GM12878 (cell line): ENCODE measurements around the gene LHX6. TPM values are rescaled to one million over a fixed set of nuclear protein-coding genes. Genes with fewer than 3 reads are reported as not detected.

Experiments
- ATAC-seq: fragments of 200-7000 bp; cut with Tn5 transposase; 3 replicates; pipeline ENCODE4 v1.9.1; 2020; ENCODE audit warnings: mild to moderate bottlenecking, moderate library complexity
- BruUV-seq: library from RNA; stranded (reverse); fragments of 400-500 nt; replicated peaks from 2 replicates; lab custom pipeline; 2021; lab: Mats Ljungman, UMichigan
- CTCF ChIA-PET: fragments of 300-600 bp; sonication (Branson Sonifier 250); formaldehyde crosslinking; extraction: SDS; loops from one replicate; lab custom pipeline; 2021; ENCODE audit warnings: inconsistent platforms; lab: Yijun Ruan, JAX
- POLR2A ChIA-PET: fragments of 350-600 bp; formaldehyde crosslinking; extraction: SDS; loops from one replicate; lab custom pipeline; 2021; ENCODE audit warnings: inconsistent platforms; lab: Charles Lee
- RAD21 ChIA-PET: fragments of 300-600 bp; sonication (Branson Sonifier 250); formaldehyde crosslinking; loops from one replicate; lab custom pipeline; 2023; ENCODE audit warnings: antibody characterized with exemption; ENCODE audit not compliant: unreplicated experiment; lab: Charles Lee
- SMC1A ChIA-PET: fragments of 300-600 bp; sonication (Branson Sonifier 250); formaldehyde crosslinking; loops from one replicate; lab custom pipeline; 2023; ENCODE audit not compliant: unreplicated experiment, uncharacterized antibody; lab: Charles Lee
- DNase-seq: peaks from one replicate; pipeline ENCODE4 v3.0.0-alpha.2; 2011; ENCODE audit warnings: low read depth, low spot score
- FAIRE-seq: peaks from 3 replicates; lab custom pipeline; 2011; peaks lifted over from hg19 to GRCh38; lab: Jason Lieb, UNC
- H2AFZ ChIP-seq: 2 replicates; pipeline ENCODE4 v1.6.0; 2011; ENCODE audit warnings: low read depth, low read length, control low read depth; ENCODE audit not compliant: control insufficient read depth
- H3K27ac ChIP-seq: 2 replicates; pipeline ENCODE4 v1.5.1; 2011; ENCODE audit warnings: control low read depth; ENCODE audit not compliant: control insufficient read depth, insufficient read depth
- H3K27me3 ChIP-seq, 2 experiments: replicated peaks in 1 of 2; 2 replicates each; pipeline versions ENCODE4 v1.6.0 to v1.6.1; 2011; ENCODE audit warnings: low read length in 1 of 2; ENCODE audit not compliant: control insufficient read depth in 2 of 2, insufficient read depth in 2 of 2
- H3K36me3 ChIP-seq, 2 experiments: 2 replicates each; pipeline ENCODE4 v1.5.1; 2011; ENCODE audit warnings: low read length in 1 of 2; ENCODE audit not compliant: control insufficient read depth in 2 of 2, insufficient read depth in 2 of 2
- H3K4me1 ChIP-seq: 2 replicates; pipeline ENCODE4 v1.6.1; 2011; ENCODE audit warnings: mild to moderate bottlenecking, low read length, moderate library complexity, mixed read lengths; ENCODE audit not compliant: control insufficient read depth, insufficient read depth
- H3K4me2 ChIP-seq: 2 replicates; pipeline ENCODE4 v1.6.0; 2011; ENCODE audit warnings: control low read depth; ENCODE audit not compliant: control insufficient read depth, insufficient read depth
- H3K4me3 ChIP-seq: fragments of 200-600 bp; sonication (generic); 2 replicates; pipeline ENCODE4 v1.5.1; 2016
- H3K79me2 ChIP-seq: 2 replicates; pipeline ENCODE4 v1.6.0; 2011; ENCODE audit warnings: low read length; ENCODE audit not compliant: control insufficient read depth, insufficient read depth
- H3K9ac ChIP-seq: 2 replicates; pipeline ENCODE4 v1.8.0; 2011; ENCODE audit warnings: low read length, control low read depth, mixed read lengths; ENCODE audit not compliant: control insufficient read depth, insufficient read depth
- H3K9me3 ChIP-seq: replicated peaks from 3 replicates; pipeline ENCODE4 v1.5.1; 2011; ENCODE audit warnings: mild to moderate bottlenecking, low read length; ENCODE audit not compliant: control insufficient read depth, insufficient read depth
- H4K20me1 ChIP-seq: 2 replicates; pipeline ENCODE4 v1.6.0; 2011; ENCODE audit not compliant: control insufficient read depth, insufficient read depth
- JUNB ChIP-seq: IDR thresholded peaks from 2 replicates; pipeline ENCODE4 v1.6.1; 2016; ENCODE audit warnings: antibody characterized with exemption, mild to moderate bottlenecking
- LARP7 ChIP-seq: fragments of 450-650 bp; IDR thresholded peaks from 2 replicates; pipeline ENCODE4 v1.6.1; 2017; ENCODE audit warnings: mild to moderate bottlenecking
- MEF2B ChIP-seq: fragments of 450-650 bp; IDR thresholded peaks from 2 replicates; pipeline ENCODE4 v1.6.1; 2018; ENCODE audit warnings: mild to moderate bottlenecking, moderate library complexity; ENCODE audit not compliant: partially characterized antibody, poor library complexity, severe bottlenecking
- NFYA ChIP-seq: IDR thresholded peaks from 2 replicates; pipeline ENCODE4 v1.6.1; 2011; ENCODE audit warnings: low read depth, mild to moderate bottlenecking, low read length, improper control_type of control experiment, borderline replicate concordance
- RAD21 ChIP-seq: IDR thresholded peaks from 2 replicates; pipeline ENCODE4 v1.6.1; 2011; ENCODE audit warnings: mild to moderate bottlenecking, low read depth, low read length, moderate library complexity; ENCODE audit not compliant: insufficient read depth
- RBBP5 ChIP-seq: fragments of 200-600 bp; sonication (generic); conservative IDR thresholded peaks from 2 replicates; pipeline ENCODE4 v1.6.1; 2016
- SIN3A ChIP-seq: IDR thresholded peaks from 2 replicates; pipeline ENCODE4 v1.6.1; 2012; ENCODE audit warnings: low read depth, low read length, improper control_type of control experiment
- SREBF1 ChIP-seq: IDR thresholded peaks from 2 replicates; pipeline ENCODE4 v1.6.1; 2012; ENCODE audit warnings: mild to moderate bottlenecking, low read length
- SREBF2 ChIP-seq: IDR thresholded peaks from 2 replicates; pipeline ENCODE4 v1.6.1; 2012; ENCODE audit warnings: mild to moderate bottlenecking, low read length
- STAT1 ChIP-seq: fragments of 450-650 bp; conservative IDR thresholded peaks from 2 replicates; pipeline ENCODE4 v1.6.1; 2014; ENCODE audit warnings: antibody characterized with exemption, mild to moderate bottlenecking
- TARDBP ChIP-seq: IDR thresholded peaks from 2 replicates; pipeline ENCODE4 v1.6.1; 2016; ENCODE audit warnings: borderline replicate concordance
- WGBS: methylation state at CpG from one replicate; pipeline ENCODE4 v1.1.6; 2016; ENCODE audit warnings: low lambda C conversion rate; ENCODE audit not compliant: insufficient replicate concordance, insufficient coverage; ENCODE audit errors: missing lambda C conversion rate; 5-methylcytosine and 5-hydroxymethylcytosine counted together
- in situ Hi-C: fragments of 300-500 bp; cut with MboI; formaldehyde crosslinking; loops from 9 replicates; pipeline ENCODE4 v1.14.3; 2018; ENCODE audit warnings: mixed read lengths
- intact Hi-C: fragments of 100-400 bp; cut with micrococcal nuclease; formaldehyde crosslinking; loops from one replicate; pipeline ENCODE4 v1.14.2; 2022; ENCODE audit not compliant: unreplicated experiment
- polyA plus RNA-seq, 11 experiments: library from polyadenylated mRNA; depleted of rRNA in 4 of 11; unstranded in 6 of 11; stranded (reverse) in 5 of 11; fragments of >200 nt; fragmentation: Nextera tagmentation in 4 of 11; fragmentation: Illumina TruSeq in 1 of 11; extraction: Ambion mirVana in 4 of 11; extraction: Trizol in 1 of 11; gene quantifications; 1 replicate in 1 of 11; 2 replicates in 10 of 11; pipeline versions ENCODE4 v1.2.1 to v1.2.3, GENCODE V29; 2011 to 2016; ENCODE audit warnings: inconsistent platforms in 2 of 11, missing spikeins in 2 of 11, low read depth in 1 of 11
- total RNA-seq, 4 experiments: library from RNA; depleted of rRNA in 3 of 4; stranded (reverse); fragments of >200 nt in 3 of 4; fragmentation: Illumina TruSeq in 1 of 4; extraction: Trizol in 1 of 4; gene quantifications; 2 replicates each; pipeline versions ENCODE4 v1.2.1 to v1.2.3, GENCODE V29; 2013 to 2021
- TF ChIP-seq, protein P1 (sequence below): fragments of 450-650 bp; IDR thresholded peaks from 2 replicates; pipeline ENCODE4 v1.6.1; 2017; ENCODE audit warnings: mild to moderate bottlenecking
- TF ChIP-seq, protein P2 (sequence below): fragments of 450-650 bp; formaldehyde crosslinking; IDR thresholded peaks from 2 replicates; pipeline ENCODE4 v1.4.0; 2022; ENCODE audit warnings: mild to moderate bottlenecking, moderate library complexity
- TF ChIP-seq, protein P3 (sequence below): IDR thresholded peaks from 2 replicates; pipeline ENCODE4 v1.6.1; 2011; ENCODE audit warnings: low read depth, low read length, improper control_type of control experiment, borderline replicate concordance

LHX6 gene
- total and polyA plus RNA-seq, 10 of the 15 experiments (the other 5 are each of a cell fraction or from before 2014, with no cell fraction given), result not detected

DNA sequence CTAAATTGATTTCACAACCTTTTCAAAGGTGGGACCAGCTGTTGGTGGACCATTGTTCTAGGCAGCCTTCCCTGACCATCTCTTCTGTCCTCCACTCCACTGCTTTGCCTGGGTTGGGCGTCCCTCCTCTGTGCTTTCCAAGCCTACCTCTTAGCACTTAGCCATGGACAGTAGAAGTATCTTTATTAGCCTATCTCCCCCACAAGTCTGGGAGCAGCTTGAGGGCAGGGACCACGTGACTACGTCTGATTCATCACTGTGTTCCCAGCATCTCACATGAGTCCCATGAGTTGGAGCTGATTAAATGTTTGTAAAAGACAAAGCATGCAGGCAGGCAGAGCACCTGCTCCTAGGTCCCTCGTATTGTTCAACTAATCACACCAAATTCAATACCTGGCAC lies 48.1 kb downstream of the LHX6 start:
- H3K27ac ChIP-seq, result no peak overlapping the region
- ATAC-seq (no peak), FAIRE-seq (no peak), DNase-seq (no peak)
- H3K79me2 ChIP-seq, result no peaks in the 10 kb centered on the region
- H2AFZ ChIP-seq, result no peak overlapping the region
- H3K27me3 ChIP-seq, result peaks cover 0 to 4% of the 10 kb centered on the region in 2 experiments; a peak in 2 of 4 replicates
- H4K20me1 ChIP-seq, result no peaks in the 10 kb centered on the region
- SMC1A ChIA-PET, result no interaction called here
- WGBS, result 1% methylated on average over 4 of the region's 4 CpGs
- no peak overlapping the region for H3K4me3 ChIP-seq
- H3K4me2 ChIP-seq, result no peak overlapping the region
- H3K9ac ChIP-seq, result no peak overlapping the region
- RAD21 ChIA-PET, result no interaction called here
- no peaks in the 10 kb centered on the region for H3K36me3 ChIP-seq
- no peak for TF ChIP-seq SREBF2
- no peak for TF ChIP-seq TARDBP
- TF ChIP-seq, protein P1, sequence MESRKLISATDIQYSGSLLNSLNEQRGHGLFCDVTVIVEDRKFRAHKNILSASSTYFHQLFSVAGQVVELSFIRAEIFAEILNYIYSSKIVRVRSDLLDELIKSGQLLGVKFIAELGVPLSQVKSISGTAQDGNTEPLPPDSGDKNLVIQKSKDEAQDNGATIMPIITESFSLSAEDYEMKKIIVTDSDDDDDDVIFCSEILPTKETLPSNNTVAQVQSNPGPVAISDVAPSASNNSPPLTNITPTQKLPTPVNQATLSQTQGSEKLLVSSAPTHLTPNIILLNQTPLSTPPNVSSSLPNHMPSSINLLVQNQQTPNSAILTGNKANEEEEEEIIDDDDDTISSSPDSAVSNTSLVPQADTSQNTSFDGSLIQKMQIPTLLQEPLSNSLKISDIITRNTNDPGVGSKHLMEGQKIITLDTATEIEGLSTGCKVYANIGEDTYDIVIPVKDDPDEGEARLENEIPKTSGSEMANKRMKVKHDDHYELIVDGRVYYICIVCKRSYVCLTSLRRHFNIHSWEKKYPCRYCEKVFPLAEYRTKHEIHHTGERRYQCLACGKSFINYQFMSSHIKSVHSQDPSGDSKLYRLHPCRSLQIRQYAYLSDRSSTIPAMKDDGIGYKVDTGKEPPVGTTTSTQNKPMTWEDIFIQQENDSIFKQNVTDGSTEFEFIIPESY, result no peak
- no peak for TF ChIP-seq STAT1
- no peak for TF ChIP-seq RAD21
- TF ChIP-seq NFYA, result no peak
- TF ChIP-seq SIN3A, result no peak
- H3K9me3 ChIP-seq, result no peaks in the 10 kb centered on the region
- no peaks in the 10 kb centered on the region for H3K4me1 ChIP-seq
- intact Hi-C loops, result no loop called here
- no TSS peak for BruUV-seq
- in situ Hi-C loops, result no loop called here
- CTCF ChIA-PET, result no interaction called here
- POLR2A ChIA-PET, result no interaction called here

DNA sequence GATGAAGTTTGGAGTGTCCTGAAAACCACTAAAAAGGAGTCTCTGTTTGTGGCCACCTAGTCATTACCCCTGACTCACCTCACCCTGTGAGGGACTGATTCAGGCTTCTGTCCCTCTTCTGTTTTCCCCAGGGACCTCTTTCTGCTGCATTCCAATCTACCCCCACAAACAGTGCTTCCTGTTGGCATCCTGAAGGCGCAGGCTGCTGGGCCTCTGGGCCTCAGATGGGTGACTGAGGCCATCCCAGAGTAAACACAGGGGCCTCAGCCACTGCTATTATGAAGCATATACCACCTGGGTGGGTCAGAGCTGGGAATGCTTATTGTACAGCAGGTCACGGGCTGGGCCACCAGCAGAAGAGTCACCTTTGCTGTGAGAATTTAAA lies 49.1 kb downstream of the LHX6 start:
- 0% methylated on average over 2 of the region's 2 CpGs for WGBS
- intact Hi-C loops (no loop called here), in situ Hi-C loops (no loop called here)
- Histone ChIP-seq H3K4me2 (no peak overlapping the region), H3K4me1 (no peaks in the 10 kb centered on the region), H3K9ac (no peak overlapping the region), H3K27me3 (peaks cover 0 to 4% of the 10 kb centered on the region in 2 experiments; a peak in 2 of 4 replicates), H3K4me3 (no peak overlapping the region), H3K79me2 (no peaks in the 10 kb centered on the region), H2AFZ (no peak overlapping the region), H4K20me1 (no peaks in the 10 kb centered on the region), H3K27ac (no peak overlapping the region), H3K36me3 (no peaks in the 10 kb centered on the region), H3K9me3 (no peaks in the 10 kb centered on the region)
- RAD21 ChIA-PET, result no interaction called here
- CTCF ChIA-PET, result no interaction called here
- DNase-seq (no peak), ATAC-seq (no peak), FAIRE-seq (no peak)
- POLR2A ChIA-PET, result no interaction called here
- no TSS peak for BruUV-seq
- SMC1A ChIA-PET, result no interaction called here
- TF ChIP-seq, protein P2, sequence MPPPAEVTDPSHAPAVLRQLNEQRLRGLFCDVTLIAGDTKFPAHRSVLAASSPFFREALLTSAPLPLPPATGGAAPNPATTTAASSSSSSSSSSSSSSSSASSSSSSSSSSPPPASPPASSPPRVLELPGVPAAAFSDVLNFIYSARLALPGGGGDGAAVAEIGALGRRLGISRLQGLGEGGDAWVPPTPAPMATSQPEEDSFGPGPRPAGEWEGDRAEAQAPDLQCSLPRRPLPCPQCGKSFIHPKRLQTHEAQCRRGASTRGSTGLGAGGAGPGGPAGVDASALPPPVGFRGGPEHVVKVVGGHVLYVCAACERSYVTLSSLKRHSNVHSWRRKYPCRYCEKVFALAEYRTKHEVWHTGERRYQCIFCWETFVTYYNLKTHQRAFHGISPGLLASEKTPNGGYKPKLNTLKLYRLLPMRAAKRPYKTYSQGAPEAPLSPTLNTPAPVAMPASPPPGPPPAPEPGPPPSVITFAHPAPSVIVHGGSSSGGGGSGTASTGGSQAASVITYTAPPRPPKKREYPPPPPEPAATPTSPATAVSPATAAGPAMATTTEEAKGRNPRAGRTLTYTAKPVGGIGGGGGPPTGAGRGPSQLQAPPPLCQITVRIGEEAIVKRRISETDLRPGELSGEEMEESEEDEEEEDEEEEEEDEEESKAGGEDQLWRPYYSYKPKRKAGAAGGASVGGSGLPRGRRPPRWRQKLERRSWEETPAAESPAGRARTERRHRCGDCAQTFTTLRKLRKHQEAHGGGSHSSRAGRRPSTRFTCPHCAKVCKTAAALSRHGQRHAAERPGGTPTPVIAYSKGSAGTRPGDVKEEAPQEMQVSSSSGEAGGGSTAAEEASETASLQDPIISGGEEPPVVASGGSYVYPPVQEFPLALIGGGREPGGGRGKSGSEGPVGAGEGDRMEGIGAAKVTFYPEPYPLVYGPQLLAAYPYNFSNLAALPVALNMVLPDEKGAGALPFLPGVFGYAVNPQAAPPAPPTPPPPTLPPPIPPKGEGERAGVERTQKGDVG (CRISPR knock-in tag), result no peak
- no peak for TF ChIP-seq RBBP5
- no peak for TF ChIP-seq MEF2B
- TF ChIP-seq JUNB, result no peak
- TF ChIP-seq, protein P3, sequence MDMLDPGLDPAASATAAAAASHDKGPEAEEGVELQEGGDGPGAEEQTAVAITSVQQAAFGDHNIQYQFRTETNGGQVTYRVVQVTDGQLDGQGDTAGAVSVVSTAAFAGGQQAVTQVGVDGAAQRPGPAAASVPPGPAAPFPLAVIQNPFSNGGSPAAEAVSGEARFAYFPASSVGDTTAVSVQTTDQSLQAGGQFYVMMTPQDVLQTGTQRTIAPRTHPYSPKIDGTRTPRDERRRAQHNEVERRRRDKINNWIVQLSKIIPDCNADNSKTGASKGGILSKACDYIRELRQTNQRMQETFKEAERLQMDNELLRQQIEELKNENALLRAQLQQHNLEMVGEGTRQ, result no peak
- no peak for TF ChIP-seq LARP7
- TF ChIP-seq SREBF1, result no peak
